HepG2 (cell line): ENCODE results near the gene AXDND1.

Experiments used
- CEBPB ChIP-seq: IDR thresholded peaks from 2 replicates; pipeline ENCODE4 v1.6.1; 2011; ENCODE audit warnings: low read depth, low read length, improper control_type of control experiment, borderline replicate concordance
- CTCF ChIP-seq: sonication (generic); formaldehyde crosslinking; IDR thresholded peaks from 2 replicates; pipeline ENCODE4 v1.5.0; 2020; ENCODE audit warnings: mild to moderate bottlenecking, missing genetic modification reagents, moderate library complexity
- EED ChIP-seq: sonication (generic); formaldehyde crosslinking; IDR thresholded peaks from 2 replicates; pipeline ENCODE4 v1.5.0; 2020; ENCODE audit warnings: mild to moderate bottlenecking, missing genetic modification reagents
- HDAC1 ChIP-seq: sonication (generic); formaldehyde crosslinking; IDR thresholded peaks from 2 replicates; pipeline ENCODE4 v1.5.1; 2020; ENCODE audit warnings: mild to moderate bottlenecking, missing genetic modification reagents
- KLF6 ChIP-seq: IDR thresholded peaks from 2 replicates; pipeline ENCODE4 v1.8.0; 2016; ENCODE audit warnings: missing biosample characterization, missing genetic modification reagents
- MTF1 ChIP-seq: sonication (generic); formaldehyde crosslinking; IDR thresholded peaks from 2 replicates; pipeline ENCODE4 v1.5.0; 2020; ENCODE audit warnings: missing genetic modification reagents
- POLR2G ChIP-seq: fragments of 200-400 bp; formaldehyde crosslinking; IDR thresholded peaks from 2 replicates; pipeline ENCODE4 v1.6.1; 2018; ENCODE audit warnings: mild to moderate bottlenecking, low read depth, low read length, moderate library complexity
- SMARCC2 ChIP-seq: fragments of 450-650 bp; IDR thresholded peaks from 2 replicates; pipeline ENCODE4 v1.6.1; 2017; ENCODE audit warnings: antibody characterized with exemption, mild to moderate bottlenecking
- STAT5B ChIP-seq: sonication (generic); formaldehyde crosslinking; IDR thresholded peaks from 2 replicates; pipeline ENCODE4 v1.4.0; 2020; ENCODE audit warnings: missing genetic modification reagents
- TAF1 ChIP-seq: sonication (generic); formaldehyde crosslinking; IDR thresholded peaks from 2 replicates; pipeline ENCODE4 v1.4.0; 2020; ENCODE audit warnings: missing genetic modification reagents
- ZNF207 ChIP-seq: fragments of 450-650 bp; IDR thresholded peaks from 2 replicates; pipeline ENCODE4 v1.6.1; 2016; ENCODE audit warnings: antibody characterized with exemption, borderline replicate concordance
- ZNF598 ChIP-seq: sonication (generic); formaldehyde crosslinking; IDR thresholded peaks from 2 replicates; pipeline ENCODE4 v1.5.1; 2020; ENCODE audit warnings: mild to moderate bottlenecking, missing genetic modification reagents, borderline replicate concordance
- TF ChIP-seq, protein P1 (sequence below): IDR thresholded peaks from 2 replicates; pipeline ENCODE4 v1.6.1; 2016; ENCODE audit warnings: low read depth, borderline replicate concordance

DNA sequence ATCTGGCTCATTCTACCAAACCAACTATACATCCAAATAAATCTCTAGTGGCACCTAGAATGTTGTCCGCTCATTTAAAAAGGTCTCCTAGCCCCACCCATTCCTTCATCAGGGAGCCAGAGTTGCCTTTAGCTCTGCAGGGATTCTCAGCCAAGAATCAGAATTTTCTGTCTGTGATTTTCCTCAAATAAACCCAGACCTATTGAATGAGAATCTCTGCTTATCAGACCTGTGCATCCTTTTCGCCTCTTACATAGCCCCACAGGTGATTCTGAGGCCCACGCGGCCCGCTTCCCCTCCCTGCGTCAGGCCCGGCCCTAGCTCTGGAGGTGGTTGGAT, 225.5 kb downstream of the AXDND1 start:
- no peak for TF ChIP-seq STAT5B
- TF ChIP-seq SMARCC2 = no peak
- no peak for TF ChIP-seq TAF1 (CRISPR knock-in tag)
- TF ChIP-seq EED (CRISPR knock-in tag) = no peak
- TF ChIP-seq, protein P1, sequence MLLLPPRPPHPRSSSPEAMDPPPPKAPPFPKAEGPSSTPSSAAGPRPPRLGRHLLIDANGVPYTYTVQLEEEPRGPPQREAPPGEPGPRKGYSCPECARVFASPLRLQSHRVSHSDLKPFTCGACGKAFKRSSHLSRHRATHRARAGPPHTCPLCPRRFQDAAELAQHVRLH (CRISPR knock-in tag) = no peak
- TF ChIP-seq CTCF (CRISPR knock-in tag) = no peak
- no peak for TF ChIP-seq ZNF598 (CRISPR knock-in tag)
- no peak for TF ChIP-seq ZNF207
- TF ChIP-seq HDAC1 (CRISPR knock-in tag) = no peak
- TF ChIP-seq POLR2G = no peak
- TF ChIP-seq KLF6 (CRISPR knock-in tag) = no peak
- no peak for TF ChIP-seq MTF1 (CRISPR knock-in tag)
- TF ChIP-seq CEBPB = no peak
